HCT116 (cell line): ENCODE results near the gene LRIF1. TPM values are rescaled to one million over a fixed set of nuclear protein-coding genes. Genes with fewer than 3 reads are reported as not detected.

Experiments
- ATAC-seq: fragments of 200-7000 bp; cut with Tn5 transposase; 2 replicates; pipeline ENCODE4 v1.9.1; 2020; ENCODE audit warnings: mild to moderate bottlenecking, moderate library complexity
- BruUV-seq: library from RNA; stranded (reverse); fragments of 400-500 nt; replicated peaks from 2 replicates; lab custom pipeline; 2021; lab: Mats Ljungman, UMichigan
- CTCF ChIA-PET: fragments of 300-600 bp; sonication (Branson Sonifier 250); formaldehyde crosslinking; loops from one replicate; lab custom pipeline; 2021; ENCODE audit warnings: antibody characterized with exemption; lab: Charles Lee
- POLR2A ChIA-PET: fragments of 300-600, 350-600 bp; sonication (Branson Sonifier 250); formaldehyde crosslinking; loops from one replicate; lab custom pipeline; 2021; ENCODE audit warnings: antibody characterized with exemption; lab: Charles Lee
- RAD21 ChIA-PET, 2 experiments: fragments of 300-600 bp; sonication (Branson Sonifier 250); formaldehyde crosslinking; loops; one replicate each; lab custom pipeline; 2023; ENCODE audit warnings: low total read pairs in 2 of 2; ENCODE audit not compliant: uncharacterized antibody in 2 of 2, unreplicated experiment in 2 of 2, low non-redundant PET in 1 of 2; lab: Charles Lee
- DNase-seq: peaks from one replicate; pipeline ENCODE4 v3.0.0-alpha.2; 2010; ENCODE audit warnings: low read depth, low spot score
- H2AFZ ChIP-seq: fragments of 200-600 bp; shearing (Covaris generic), sonication (generic); 2 replicates; pipeline ENCODE4 v1.6.1; 2017; ENCODE audit warnings: low read depth, mixed run types, mixed read lengths, antibody characterized with exemption, low read length; ENCODE audit not compliant: poor library complexity, severe bottlenecking
- H3K27ac ChIP-seq: 2 replicates; pipeline ENCODE4 v1.5.1; 2012; ENCODE audit warnings: low read depth, low read length
- H3K27me3 ChIP-seq: fragments of 200-600 bp; sonication (generic); 2 replicates; pipeline ENCODE4 v1.6.1; 2016; ENCODE audit warnings: mixed run types, low read length, mixed read lengths; ENCODE audit not compliant: insufficient read depth
- H3K36me3 ChIP-seq, 2 experiments: fragments of 200-500 bp in 1 of 2; fragments of 200-600 bp in 1 of 2; sonication (Bioruptor generic) in 1 of 2; sonication (generic) in 1 of 2; 2 replicates each; pipeline versions ENCODE4 v1.5.1 to v1.6.1; 2014 to 2016; ENCODE audit warnings: low read length in 2 of 2, inconsistent platforms in 1 of 2, mixed read lengths in 1 of 2, mixed run types in 1 of 2; ENCODE audit not compliant: insufficient read depth in 2 of 2, control insufficient read depth in 1 of 2
- H3K4me1 ChIP-seq, 2 experiments: fragments of 200-600 bp in 1 of 2; sonication (generic) in 1 of 2; 2 replicates each; pipeline versions ENCODE4 v1.5.1 to v1.6.1; 2012 to 2017; ENCODE audit warnings: low read length in 2 of 2, inconsistent platforms in 1 of 2, mild to moderate bottlenecking in 1 of 2, mixed read lengths in 1 of 2, mixed run types in 1 of 2, moderate library complexity in 1 of 2; ENCODE audit not compliant: insufficient read depth in 2 of 2, control insufficient read depth in 1 of 2
- H3K4me2 ChIP-seq: fragments of 200-600 bp; sonication (generic); 2 replicates; pipeline ENCODE4 v1.6.1; 2017; ENCODE audit warnings: mixed run types, low read length, mixed read lengths
- H3K4me3 ChIP-seq, 2 experiments: fragments of 200-600 bp in 1 of 2; sonication (generic) in 1 of 2; replicated peaks in 1 of 2; 2 replicates each; pipeline ENCODE4 v1.5.1; 2011 to 2016; ENCODE audit warnings: low read length in 2 of 2, control low read depth in 1 of 2, low read depth in 1 of 2, mild to moderate bottlenecking in 1 of 2, mixed read lengths in 1 of 2, mixed run types in 1 of 2
- H3K79me2 ChIP-seq: fragments of 200-600 bp; sonication (generic); 2 replicates; pipeline ENCODE4 v1.6.1; 2017; ENCODE audit warnings: mild to moderate bottlenecking, mixed run types, low read length, moderate library complexity, mixed read lengths; ENCODE audit not compliant: insufficient read depth
- H3K9ac ChIP-seq: fragments of 200-600 bp; sonication (generic); 2 replicates; pipeline ENCODE4 v1.6.1; 2016; ENCODE audit warnings: low read length, mixed read lengths
- H3K9me2 ChIP-seq: fragments of 200-600 bp; sonication (generic), shearing (Covaris generic); 2 replicates; pipeline ENCODE4 v1.6.1; 2017; ENCODE audit warnings: mixed run types, mild to moderate bottlenecking, moderate library complexity; ENCODE audit not compliant: insufficient read depth
- H3K9me3 ChIP-seq, 2 experiments: fragments of 200-500 bp in 1 of 2; fragments of 200-600 bp in 1 of 2; sonication (Bioruptor generic) in 1 of 2; sonication (generic) in 1 of 2; 2 replicates each; pipeline ENCODE4 v1.6.1; 2014 to 2017; ENCODE audit warnings: low read length in 2 of 2, mixed read lengths in 2 of 2, inconsistent platforms in 1 of 2, low read depth in 1 of 2, mild to moderate bottlenecking in 1 of 2, mixed run types in 1 of 2, moderate library complexity in 1 of 2; ENCODE audit not compliant: control insufficient read depth in 1 of 2, insufficient read depth in 1 of 2
- H4K20me1 ChIP-seq: fragments of 200-600 bp; sonication (generic), shearing (Covaris generic); 2 replicates; pipeline ENCODE4 v1.6.1; 2017; ENCODE audit warnings: mixed run types, mild to moderate bottlenecking, moderate library complexity; ENCODE audit not compliant: insufficient read depth
- CEBPB ChIP-seq: IDR thresholded peaks from 2 replicates; pipeline ENCODE4 v1.6.1; 2012; ENCODE audit warnings: low read depth
- CTCF ChIP-seq, 3 experiments: fragments of 200-600 bp in 1 of 3; sonication (generic) in 1 of 3; IDR thresholded peaks in 2 of 3; conservative IDR thresholded peaks in 1 of 3; 2 replicates each; pipeline ENCODE4 v1.5.1; 2012 to 2017; ENCODE audit warnings: low read depth in 2 of 3, low read length in 2 of 3, antibody characterized with exemption in 1 of 3, borderline replicate concordance in 1 of 3, control low read depth in 1 of 3, mild to moderate bottlenecking in 1 of 3, mixed read lengths in 1 of 3, mixed run types in 1 of 3, moderate library complexity in 1 of 3; ENCODE audit not compliant: insufficient read depth in 1 of 3
- ELF1 ChIP-seq: IDR thresholded peaks from 2 replicates; pipeline ENCODE4 v1.6.1; 2012; ENCODE audit warnings: low read depth, borderline replicate concordance
- EZH2 ChIP-seq: fragments of 200-600 bp; sonication (generic); IDR thresholded peaks from 2 replicates; pipeline ENCODE4 v1.6.1; 2017; ENCODE audit warnings: antibody characterized with exemption, mixed run types
- FOSL1 ChIP-seq: IDR thresholded peaks from 2 replicates; pipeline ENCODE4 v1.6.1; 2012; ENCODE audit warnings: low read depth
- MAX ChIP-seq: IDR thresholded peaks from 2 replicates; pipeline ENCODE4 v1.6.1; 2012
- POLR2AphosphoS5 ChIP-seq: IDR thresholded peaks from 2 replicates; pipeline ENCODE4 v1.6.1; 2011; ENCODE audit warnings: mild to moderate bottlenecking, low read depth, low read length, moderate library complexity
- RAD21 ChIP-seq: IDR thresholded peaks from 2 replicates; pipeline ENCODE4 v1.6.1; 2012; ENCODE audit warnings: low read depth, mild to moderate bottlenecking
- SIN3A ChIP-seq: IDR thresholded peaks from 2 replicates; pipeline ENCODE4 v1.6.1; 2012; ENCODE audit warnings: low read depth
- SP1 ChIP-seq: IDR thresholded peaks from 2 replicates; pipeline ENCODE4 v1.6.1; 2012; ENCODE audit warnings: low read depth
- ZBTB33 ChIP-seq: IDR thresholded peaks from 2 replicates; pipeline ENCODE4 v1.6.1; 2011; ENCODE audit warnings: mild to moderate bottlenecking, low read length, moderate library complexity; ENCODE audit not compliant: insufficient replicate concordance; ENCODE audit errors: extremely low read depth
- ZFX ChIP-seq: fragments of 450-650 bp; IDR thresholded peaks from 2 replicates; pipeline ENCODE4 v1.6.1; 2017
- ZNF274 ChIP-seq: fragments of 200-500 bp; sonication (Bioruptor generic); IDR thresholded peaks from 2 replicates; pipeline ENCODE4 v1.6.1; 2014; ENCODE audit warnings: mild to moderate bottlenecking, low read depth, low read length, inconsistent platforms
- intact Hi-C: fragments of 100-400 bp; cut with micrococcal nuclease; formaldehyde crosslinking; loops from 2 replicates; pipeline ENCODE4 v1.10.0; 2022
- total RNA-seq: library from RNA; stranded (reverse); gene quantifications from one replicate; pipeline ENCODE4 v1.2.1, GENCODE V29; 2021; ENCODE audit not compliant: unreplicated experiment

The LRIF1 gene
- total RNA-seq, 1 experiment from 2014 or later, result 21.8 TPM

GRCh38 chr1:110951161-110951560, 12.6 kb downstream of the LRIF1 start:
- Histone ChIP-seq H4K20me1 (no peaks in the 10 kb centered on the region), H3K79me2 (peaks cover 30% of the 10 kb centered on the region), H3K4me2 (no peak overlapping the region), H2AFZ (no peak overlapping the region), H3K36me3 (peaks cover 0 to 6% of the 10 kb centered on the region in 2 experiments; a peak in 2 of 4 replicates), H3K9me2 (no peaks in the 10 kb centered on the region), H3K4me3 (no peak overlapping the region), H3K9ac (no peak overlapping the region), H3K4me1 (no peaks in the 10 kb centered on the region), H3K27me3 (no peaks in the 10 kb centered on the region), H3K9me3 (no peaks in the 10 kb centered on the region), H3K27ac (no peak overlapping the region)
- BruUV-seq, result no TSS peak
- CTCF ChIA-PET, result no interaction called here
- ATAC-seq (no peak), DNase-seq (no peak)
- TF ChIP-seq MAX (no peak), EZH2 (no peak), SP1 (no peak)
- intact Hi-C loops, result no loop called here
- RAD21 ChIA-PET, result no interaction called here
- POLR2A ChIA-PET, result no interaction called here

- Histone ChIP-seq H3K79me2 (0 out of 2 replicates have a peak, but pooled peaks cover 4% of the 10 kb centered on the region), H3K9ac (no peak overlapping the region), H3K9me3 (no peaks in the 10 kb centered on the region), H4K20me1 (no peaks in the 10 kb centered on the region), H3K4me2 (no peak overlapping the region), H2AFZ (no peak overlapping the region), H3K27ac (no peak overlapping the region), H3K9me2 (no peaks in the 10 kb centered on the region), H3K36me3 (peaks cover 0 to 6% of the 10 kb centered on the region in 2 experiments; a peak in 2 of 4 replicates), H3K4me1 (no peaks in the 10 kb centered on the region), H3K27me3 (no peaks in the 10 kb centered on the region), H3K4me3 (no peak overlapping the region)
- intact Hi-C loops, result no loop called here
- no peak for ATAC-seq
- POLR2A ChIA-PET, result no interaction called here
- BruUV-seq, result no TSS peak
- DNase-seq, result no peak
- CTCF ChIA-PET, result no interaction called here
- RAD21 ChIA-PET, result no interaction called here
- TF ChIP-seq MAX (no peak), ELF1 (no peak), CEBPB (no peak), ZNF274 (no peak), ZBTB33 (no peak), POLR2AphosphoS5 (no peak), SIN3A (no peak), ZFX (no peak), RAD21 (no peak), FOSL1 (no peak), CTCF (IDR thresholded peaks at IDR 0.05 in 2 of 3, conservative IDR thresholded peaks at IDR 0.05 in 1 of 3; ENCODE audit: borderline replicate concordance in 1 of 3, insufficient read depth in 1 of 3, low read depth in 2 of 3, low read length in 2 of 3) (no peak), EZH2 (no peak)
Measured at GRCh38 chr1:110948038-110948810, 15.5 kb downstream of the LRIF1 start.
